HUDEP-2 (cell line): ENCODE data around the gene ENOX1.

Experiments used
- DNase-seq, 76 experiments: peaks; one replicate each; lab custom pipeline; 2025; ENCODE audit not compliant: unreplicated experiment in 76 of 76; lab: John Stamatoyannopoulos, UW

ENOX1 gene

GRCh38 chr13:43682701-43683100, 104.1 kb downstream of the ENOX1 start:
- DNase-seq, result no peak

- DNase-seq, result no peak
Measured at GRCh38 chr13:43676320-43676719, 110.5 kb downstream of the ENOX1 start.

GRCh38 chr13:43675577-43675976, 111.2 kb downstream of the ENOX1 start:
- no peak for DNase-seq

- DNase-seq, result no peak
Measured at GRCh38 chr13:43669964-43670363, 116.8 kb downstream of the ENOX1 start.

GRCh38 chr13:43669101-43669500, 117.7 kb downstream of the ENOX1 start:
- no peak for DNase-seq

DNA sequence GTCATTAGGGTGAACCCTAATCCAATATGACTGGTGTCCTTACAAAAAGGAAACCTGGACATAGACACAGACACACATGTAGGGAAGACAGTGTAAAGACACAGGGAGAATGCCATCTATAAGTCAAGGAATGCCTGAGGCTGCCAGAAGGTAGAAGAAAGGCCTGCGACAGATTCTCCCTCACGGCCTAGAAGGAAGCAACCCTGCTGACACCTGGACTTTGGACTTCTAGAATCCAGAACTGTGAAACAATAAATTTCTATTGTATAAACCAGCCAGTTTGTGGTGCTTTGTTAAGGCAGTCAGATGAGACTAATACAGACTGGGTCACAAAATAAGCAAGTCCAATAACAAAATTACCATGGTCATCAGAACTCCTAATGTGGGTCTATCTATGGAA, 120.4 kb downstream of the ENOX1 start:
- no peak for DNase-seq

GRCh38 chr13:43665388-43665787, 121.4 kb downstream of the ENOX1 start:
- DNase-seq, result no peak

GRCh38 chr13:43664700-43665191, 122.0 kb downstream of the ENOX1 start:
- DNase-seq, result no peak

GRCh38 chr13:43663474-43664090, 123.2 kb downstream of the ENOX1 start:
- DNase-seq, result no peak

DNA sequence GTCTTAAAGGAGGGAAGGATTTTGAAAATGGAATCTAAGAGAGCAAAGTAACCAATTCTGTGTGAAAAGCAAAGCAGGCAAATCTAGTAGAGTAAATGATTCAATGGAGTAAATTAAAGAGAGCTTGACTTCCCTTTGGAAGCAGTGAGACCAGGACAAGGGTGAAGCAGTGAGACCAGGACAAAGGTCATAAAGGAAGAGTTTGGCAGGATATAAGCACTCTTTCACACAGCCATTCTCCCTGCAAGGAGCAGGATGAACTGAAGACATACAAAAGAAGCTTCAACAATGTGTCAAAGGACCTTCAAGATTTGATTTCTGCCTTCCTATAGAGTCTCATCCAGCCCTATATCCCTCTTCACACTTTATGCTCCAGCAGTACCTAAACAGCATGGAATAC, 123.8 kb downstream of the ENOX1 start:
- no peak for DNase-seq

DNA sequence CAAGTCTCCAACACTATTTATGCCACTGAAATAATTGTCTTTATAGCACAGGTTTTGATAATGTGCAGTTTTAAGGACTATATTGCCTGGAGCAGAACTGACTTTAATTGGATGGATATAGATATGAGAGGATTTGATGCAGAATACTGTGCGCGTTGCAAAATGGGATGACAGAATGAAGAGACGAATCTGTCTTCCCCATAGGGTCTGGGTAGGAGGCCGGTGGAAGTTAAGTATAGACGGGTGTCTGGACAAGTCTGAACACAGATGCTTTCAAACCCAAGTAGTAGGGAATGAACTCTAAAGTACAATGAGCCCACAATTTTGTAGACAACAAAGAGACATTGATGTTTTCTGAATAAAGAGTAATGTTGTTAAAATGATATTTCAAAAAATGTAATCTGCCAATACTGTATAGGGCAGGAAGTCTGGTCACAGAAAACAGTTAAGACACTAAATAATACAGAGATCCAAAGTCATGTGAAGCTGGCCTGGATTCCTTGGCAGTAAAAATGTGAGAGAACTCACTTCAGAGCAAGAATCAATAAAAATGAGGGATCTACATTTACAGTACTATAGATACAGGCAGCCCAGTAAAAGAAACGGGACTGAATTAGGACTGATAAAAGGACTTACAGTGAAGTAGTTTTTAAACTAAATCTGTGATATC, 125.5 kb downstream of the ENOX1 start:
- DNase-seq, result no peak

DNA sequence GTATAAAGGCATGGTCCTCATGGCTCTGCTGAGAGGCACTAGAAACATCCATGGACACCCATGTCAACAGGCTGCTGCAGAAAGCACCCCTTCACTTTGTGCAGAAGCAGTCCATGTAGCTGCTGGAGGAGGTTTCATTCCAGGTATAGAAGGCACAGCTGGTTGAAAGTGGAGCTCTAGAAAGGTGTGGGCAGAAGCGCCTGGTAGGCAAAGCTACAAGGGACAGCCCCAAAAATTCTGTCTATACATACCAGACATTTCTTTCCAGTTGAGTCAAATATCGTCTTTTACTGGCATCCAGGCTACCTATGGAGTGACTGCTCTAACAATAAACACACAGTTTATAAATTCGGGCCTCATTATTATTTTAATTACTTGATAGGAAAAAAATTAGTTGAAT, 129.3 kb downstream of the ENOX1 start:
- no peak for DNase-seq

- no peak for DNase-seq
Measured at GRCh38 chr13:43653980-43654379, 132.8 kb downstream of the ENOX1 start.

DNA sequence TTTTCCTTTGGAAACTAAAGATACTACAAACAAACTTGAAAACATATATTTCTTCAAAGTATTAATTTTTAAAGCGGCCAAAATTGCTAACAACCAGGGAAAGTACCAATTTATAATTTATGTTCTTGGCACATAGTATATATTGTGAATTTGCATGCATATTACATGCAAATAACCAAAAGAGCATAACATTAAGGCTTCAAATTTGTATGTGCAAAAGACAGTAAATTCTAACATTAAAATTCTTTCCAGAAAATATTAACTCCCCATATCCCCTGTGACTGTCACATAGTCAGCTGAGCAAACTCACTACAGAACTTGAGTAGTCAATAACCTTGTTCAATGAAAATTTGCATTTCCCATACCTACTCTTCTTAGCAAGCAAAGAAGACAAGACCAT, 133.4 kb downstream of the ENOX1 start:
- no peak for DNase-seq

DNA sequence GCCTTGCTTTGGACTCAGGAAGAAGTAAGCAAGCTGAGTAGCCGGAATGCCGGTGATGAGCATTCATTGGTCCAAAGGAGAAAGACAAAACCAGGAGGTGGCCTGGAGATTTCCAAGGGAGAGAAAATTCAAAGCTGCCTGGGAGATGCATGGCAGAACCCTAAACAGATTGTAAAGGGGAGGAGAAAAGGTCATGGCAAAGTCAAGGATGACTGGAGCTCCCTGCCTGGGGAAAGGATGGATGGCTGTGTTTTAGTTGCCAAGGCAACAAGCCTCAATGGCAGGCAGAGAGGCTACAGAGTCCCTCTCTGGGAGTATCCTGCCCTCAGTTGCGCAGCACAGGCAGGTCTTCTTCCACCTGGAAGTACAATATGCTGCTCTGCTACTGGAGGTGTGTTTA, 134.0 kb downstream of the ENOX1 start:
- no peak for DNase-seq

DNA sequence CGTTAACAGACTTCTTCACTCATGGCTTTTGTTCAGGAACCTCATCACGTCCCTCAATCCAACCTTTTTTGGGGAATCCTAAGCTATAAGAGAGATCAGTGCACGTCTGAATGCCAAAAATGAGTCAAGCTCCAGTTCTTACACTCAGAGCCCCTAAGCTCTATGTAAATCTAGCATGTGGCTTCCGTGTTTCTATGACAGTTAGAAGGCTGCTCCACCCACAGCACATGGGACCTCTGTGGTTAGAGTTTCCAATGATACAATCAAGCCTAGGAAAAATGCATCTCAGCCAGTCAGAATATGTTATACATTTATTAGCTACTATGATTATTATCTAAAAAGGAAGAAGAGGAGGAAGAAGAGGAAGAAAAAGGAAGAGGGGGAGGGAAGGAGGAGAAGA, 135.9 kb downstream of the ENOX1 start:
- peak in 6 of 76 experiments; percentile 0 to 18 (median 5) for DNase-seq

- DNase-seq, result no peak
Measured at GRCh38 chr13:43648733-43649132, 138.0 kb downstream of the ENOX1 start.

DNA sequence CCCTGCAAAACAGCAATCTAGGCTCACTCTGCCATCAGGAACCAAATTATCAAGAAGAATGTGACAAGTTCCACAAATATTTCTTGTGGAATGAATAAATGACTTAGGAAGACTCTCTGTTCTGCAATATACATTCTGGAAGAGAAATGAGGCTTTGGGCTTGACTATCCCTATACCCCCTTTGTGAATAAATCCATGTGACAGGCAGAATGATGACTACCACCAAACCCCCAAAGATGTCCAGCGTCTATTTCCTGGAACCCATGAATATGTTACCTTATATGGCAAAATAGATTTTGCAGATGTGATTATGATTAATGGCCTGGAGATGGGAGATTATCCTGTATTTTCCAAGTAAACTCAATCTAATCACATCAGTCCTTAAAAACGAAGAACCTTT, 139.3 kb downstream of the ENOX1 start:
- no peak for DNase-seq

GRCh38 chr13:43640476-43640875, 146.3 kb downstream of the ENOX1 start:
- no peak for DNase-seq

DNA sequence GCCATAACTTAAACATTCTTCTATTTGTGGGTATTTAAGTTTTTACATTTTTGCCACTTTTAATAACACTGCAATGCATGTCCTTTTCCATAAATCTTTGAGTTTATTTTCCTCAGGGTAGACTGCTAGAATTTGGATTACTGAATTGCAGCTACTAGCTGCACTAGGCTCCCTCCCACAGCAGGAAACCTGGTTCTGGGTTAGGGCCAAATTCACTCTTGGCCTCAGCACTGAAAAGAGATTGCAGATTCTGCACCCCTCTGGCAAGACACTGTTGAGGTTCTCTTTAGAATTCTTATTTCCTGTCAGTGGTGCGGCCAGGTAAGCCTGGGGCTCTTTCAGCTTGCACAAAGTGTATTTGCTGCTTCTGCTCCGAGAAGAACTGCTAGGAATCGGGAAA, 155.7 kb downstream of the ENOX1 start:
- no peak for DNase-seq

DNA sequence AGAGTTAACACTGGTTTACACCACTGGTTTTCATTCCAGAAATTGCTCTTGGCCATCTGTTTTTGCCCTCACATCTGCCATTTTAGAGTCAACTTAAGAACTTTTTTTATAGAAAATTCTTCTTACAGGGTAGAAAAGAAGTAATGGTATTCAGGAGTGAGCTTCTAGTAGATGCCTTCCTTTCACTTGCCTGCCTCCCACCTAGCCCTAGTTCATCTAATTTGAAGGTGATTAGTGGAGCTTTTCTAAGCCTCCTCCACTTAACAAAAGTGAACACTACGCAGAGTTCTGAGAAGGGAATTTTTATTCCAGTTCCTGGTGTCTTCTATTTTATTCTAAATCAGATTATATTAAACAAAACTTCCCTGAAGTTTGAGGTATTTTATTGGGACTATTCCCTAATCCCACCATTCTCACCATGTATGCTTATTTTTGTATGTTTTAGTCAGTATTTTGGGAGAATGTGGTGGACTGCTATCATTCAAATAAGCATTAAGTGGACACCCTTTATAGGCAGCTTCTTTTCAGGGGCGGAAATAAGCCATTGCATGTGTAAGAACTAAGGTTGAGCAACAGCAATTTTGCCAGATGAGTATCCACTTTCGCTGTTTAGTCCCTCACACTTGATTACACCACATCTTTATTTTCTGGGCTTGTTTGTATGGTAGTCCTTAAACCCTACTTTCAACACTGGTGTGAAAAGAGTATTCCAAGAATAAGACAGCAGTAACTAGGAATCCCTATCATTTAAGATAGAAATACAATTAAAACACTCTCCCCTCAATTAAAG, 156.9 kb downstream of the ENOX1 start:
- DNase-seq, result no peak

GRCh38 chr13:43626994-43627393, 159.8 kb downstream of the ENOX1 start:
- no peak for DNase-seq
